H9 (cell line): Measurements from ENCODE around the gene MCOLN3. TPM values are rescaled to one million over a fixed set of nuclear protein-coding genes. Genes with fewer than 3 reads are reported as not detected.

ENCODE experiments used
- DNase-seq: peaks from one replicate; pipeline ENCODE4 v3.0.0-alpha.2; 2017
- H2AFZ ChIP-seq: one replicate; pipeline ENCODE4 v1.6.1; 2013; ENCODE audit warnings: mild to moderate bottlenecking, low read length, control low read depth, moderate library complexity
- H2AK5ac ChIP-seq: 2 replicates; pipeline ENCODE4 v1.6.1; 2013; ENCODE audit warnings: low read length, control low read depth, mixed read lengths; ENCODE audit not compliant: insufficient read length
- H2BK120ac ChIP-seq: one replicate; pipeline ENCODE4 v1.6.1; 2013; ENCODE audit warnings: low read depth, mild to moderate bottlenecking, low read length, control low read depth, inconsistent platforms; ENCODE audit not compliant: poor library complexity, severe bottlenecking
- H2BK12ac ChIP-seq: 2 replicates; pipeline ENCODE4 v1.6.1; 2013; ENCODE audit warnings: low read length, control low read depth, mixed read lengths, low read depth; ENCODE audit not compliant: insufficient read length
- H2BK15ac ChIP-seq: 2 replicates; pipeline ENCODE4 v1.6.1; 2013; ENCODE audit warnings: low read depth, low read length, control low read depth
- H2BK20ac ChIP-seq: one replicate; pipeline ENCODE4 v1.6.1; 2013; ENCODE audit warnings: low read depth, mild to moderate bottlenecking, low read length, control low read depth, inconsistent platforms; ENCODE audit not compliant: poor library complexity, severe bottlenecking
- H2BK5ac ChIP-seq: 2 replicates; pipeline ENCODE4 v1.6.1; 2013; ENCODE audit warnings: low read length, control low read depth, mixed read lengths; ENCODE audit not compliant: insufficient read length
- H3K14ac ChIP-seq: 2 replicates; pipeline ENCODE4 v1.6.1; 2013; ENCODE audit warnings: low read length, control low read depth; ENCODE audit not compliant: insufficient read depth
- H3K18ac ChIP-seq: 2 replicates; pipeline ENCODE4 v1.6.1; 2013; ENCODE audit warnings: low read depth, mild to moderate bottlenecking, mixed read lengths, low read length, control low read depth; ENCODE audit not compliant: insufficient read length
- H3K23ac ChIP-seq: 2 replicates; pipeline ENCODE4 v1.6.1; 2013; ENCODE audit warnings: low read length, control low read depth, mixed read lengths, low read depth; ENCODE audit not compliant: insufficient read length
- H3K23me2 ChIP-seq: 2 replicates; pipeline ENCODE4 v1.6.1; 2013; ENCODE audit warnings: low read depth, mild to moderate bottlenecking, mixed read lengths, low read length, control low read depth; ENCODE audit not compliant: insufficient read length, poor library complexity, severe bottlenecking
- H3K27ac ChIP-seq: 2 replicates; pipeline ENCODE4 v1.5.1; 2013; ENCODE audit warnings: low read length, control low read depth, mixed read lengths, low read depth; ENCODE audit not compliant: insufficient read length
- H3K27me3 ChIP-seq: 2 replicates; pipeline ENCODE4 v1.6.1; 2013; ENCODE audit warnings: low read length, control low read depth, inconsistent platforms; ENCODE audit not compliant: insufficient read depth
- H3K4ac ChIP-seq: 2 replicates; pipeline ENCODE4 v1.6.1; 2013; ENCODE audit warnings: low read depth, mild to moderate bottlenecking, control low read depth, inconsistent platforms, low read length, moderate library complexity
- H3K4me1 ChIP-seq: 2 replicates; pipeline ENCODE4 v1.6.1; 2013; ENCODE audit warnings: low read length, control low read depth, inconsistent platforms; ENCODE audit not compliant: insufficient read depth
- H3K4me2 ChIP-seq: 2 replicates; pipeline ENCODE4 v1.6.1; 2013; ENCODE audit warnings: low read length, control low read depth, mixed read lengths; ENCODE audit not compliant: insufficient read length, insufficient read depth
- H3K56ac ChIP-seq: 2 replicates; pipeline ENCODE4 v1.6.1; 2013; ENCODE audit warnings: low read depth, mild to moderate bottlenecking, mixed read lengths, low read length, control low read depth; ENCODE audit not compliant: insufficient read length
- H3K79me1 ChIP-seq: 2 replicates; pipeline ENCODE4 v1.6.1; 2013; ENCODE audit warnings: low read depth, mild to moderate bottlenecking, moderate library complexity, low read length, control low read depth, inconsistent platforms; ENCODE audit not compliant: insufficient read depth, poor library complexity, severe bottlenecking
- H3K79me2 ChIP-seq: 2 replicates; pipeline ENCODE4 v1.6.1; 2013; ENCODE audit warnings: low read length, control low read depth, inconsistent platforms; ENCODE audit not compliant: insufficient read depth
- H3K9ac ChIP-seq: 2 replicates; pipeline ENCODE4 v1.6.1; 2013; ENCODE audit warnings: low read length, control low read depth, mixed read lengths; ENCODE audit not compliant: insufficient read length; ENCODE audit errors: extremely low read depth
- H3K9me3 ChIP-seq: one replicate; pipeline ENCODE4 v1.6.1; 2013; ENCODE audit warnings: low read depth, low read length, inconsistent platforms; ENCODE audit not compliant: control insufficient read depth
- H3T11ph ChIP-seq: one replicate; pipeline ENCODE4 v1.6.1; 2013; ENCODE audit warnings: mild to moderate bottlenecking, low read length, control low read depth, inconsistent platforms
- H4K20me1 ChIP-seq: one replicate; pipeline ENCODE4 v1.6.1; 2013; ENCODE audit not compliant: control insufficient read depth, insufficient read length, insufficient read depth
- H4K5ac ChIP-seq: 2 replicates; pipeline ENCODE4 v1.6.1; 2013; ENCODE audit warnings: low read depth, mild to moderate bottlenecking, mixed read lengths, low read length, control low read depth; ENCODE audit not compliant: insufficient read length
- H4K8ac ChIP-seq: replicated peaks from 2 replicates; pipeline ENCODE4 v1.6.1; 2013; ENCODE audit warnings: low read length, control low read depth, mixed read lengths, low read depth; ENCODE audit not compliant: insufficient read length
- H4K91ac ChIP-seq: 2 replicates; pipeline ENCODE4 v1.6.1; 2013; ENCODE audit warnings: low read depth, mild to moderate bottlenecking, moderate library complexity, mixed read lengths, low read length, control low read depth; ENCODE audit not compliant: insufficient read length
- H3K27ac Mint-ChIP-seq, 3 experiments: 2 replicates in 2 of 3; 3 replicates in 1 of 3; pipeline ENCODE4 v1.8.0; 2020 to 2021; ENCODE audit warnings: mixed read lengths in 3 of 3, mild to moderate bottlenecking in 1 of 3, moderate library complexity in 1 of 3
- H3K27me3 Mint-ChIP-seq: 2 replicates; pipeline ENCODE4 v1.8.0; 2021; ENCODE audit warnings: low read depth, mild to moderate bottlenecking, moderate library complexity, mixed read lengths
- H3K36me3 Mint-ChIP-seq, 3 experiments: 2 replicates in 2 of 3; 3 replicates in 1 of 3; pipeline ENCODE4 v1.8.0; 2020 to 2021; ENCODE audit warnings: low read depth in 3 of 3, mixed read lengths in 3 of 3; ENCODE audit not compliant: insufficient read depth in 1 of 3
- H3K4me1 Mint-ChIP-seq, 2 experiments: 2 replicates each; pipeline ENCODE4 v1.8.0; 2020; ENCODE audit warnings: mixed read lengths in 2 of 2
- H3K4me3 Mint-ChIP-seq, 2 experiments: 2 replicates in 1 of 2; 3 replicates in 1 of 2; pipeline ENCODE4 v1.8.0; 2020 to 2021; ENCODE audit warnings: mild to moderate bottlenecking in 2 of 2, mixed read lengths in 2 of 2, moderate library complexity in 1 of 2
- H3K9me3 Mint-ChIP-seq, 2 experiments: 2 replicates in 1 of 2; 3 replicates in 1 of 2; pipeline ENCODE4 v1.8.0; 2020; ENCODE audit warnings: mild to moderate bottlenecking in 2 of 2, mixed read lengths in 2 of 2, moderate library complexity in 1 of 2
- CTCF ChIP-seq: fragments of 200-600 bp; sonication (generic); conservative IDR thresholded peaks from 3 replicates; pipeline ENCODE4 v1.8.0; 2021; ENCODE audit warnings: antibody characterized with exemption, mild to moderate bottlenecking
- WGBS: extraction: QIAGEN DNeasy Blood & Tissue Kit; methylation state at CpG from one replicate; pipeline ENCODE4 v1.1.7; 2013; ENCODE audit warnings: missing lambda C conversion rate, low lambda C conversion rate, mixed read lengths; ENCODE audit not compliant: insufficient read length; ENCODE audit errors: extremely low coverage; 5-methylcytosine and 5-hydroxymethylcytosine counted together
- total RNA-seq: library from RNA; stranded (reverse); gene quantifications from 2 replicates; pipeline ENCODE4 v1.2.1, GENCODE V29; 2021

Gene MCOLN3
- total RNA-seq, 1 experiment from 2014 or later: 10.8 TPM

GRCh38 chr1:85028151-85028550 is 20.1 kb downstream of the MCOLN3 start:
- H3T11ph ChIP-seq: no peak overlapping the region
- no peak overlapping the region for H3K23ac ChIP-seq
- no peak overlapping the region for H2BK15ac ChIP-seq
- H3K4me2 ChIP-seq: no peak overlapping the region
- no peaks in the 10 kb centered on the region for H3K9me3 Mint-ChIP-seq
- no peak overlapping the region for H3K18ac ChIP-seq
- H4K91ac ChIP-seq: no peak overlapping the region
- no peaks in the 10 kb centered on the region for H3K36me3 Mint-ChIP-seq
- no peak for DNase-seq
- no peaks in the 10 kb centered on the region for H3K4me1 ChIP-seq
- no peak overlapping the region for H2BK20ac ChIP-seq
- H3K27me3 ChIP-seq: no peaks in the 10 kb centered on the region
- no peak overlapping the region for H2AFZ ChIP-seq
- no peaks in the 10 kb centered on the region for H3K9me3 ChIP-seq
- H3K27me3 Mint-ChIP-seq: no peaks in the 10 kb centered on the region
- H2BK12ac ChIP-seq: no peak overlapping the region
- H3K27ac ChIP-seq: no peak overlapping the region
- no peak overlapping the region for H4K8ac ChIP-seq
- H3K4ac ChIP-seq: no peak overlapping the region
- H3K27ac Mint-ChIP-seq: no peak overlapping the region
- no peak overlapping the region for H3K14ac ChIP-seq
- TF ChIP-seq CTCF: no peak
- H2BK5ac ChIP-seq: no peak overlapping the region
- 0 out of 4 replicates have a peak, but pooled peaks cover 0 to 3% of the 10 kb centered on the region in 2 experiments for H3K4me1 Mint-ChIP-seq
- H2AK5ac ChIP-seq: no peak overlapping the region
- no CpG with 5 or more reads among the region's 3 CpGs for WGBS
- H3K9ac ChIP-seq: no peak overlapping the region
- no peak overlapping the region for H3K56ac ChIP-seq
- H3K23me2 ChIP-seq: no peaks in the 10 kb centered on the region
- H3K79me2 ChIP-seq: no peaks in the 10 kb centered on the region
- H4K20me1 ChIP-seq: no peaks in the 10 kb centered on the region
- no peak overlapping the region for H3K4me3 Mint-ChIP-seq
- no peak overlapping the region for H4K5ac ChIP-seq
- no peak overlapping the region for H2BK120ac ChIP-seq
- H3K79me1 ChIP-seq: no peaks in the 10 kb centered on the region
